Hepatocyte (in vitro differentiated cells): ENCODE measurements around the gene AGBL5. TPM values are rescaled to one million over a fixed set of nuclear protein-coding genes. Genes with fewer than 3 reads are reported as not detected.

Source experiments
- DNase-seq: peaks from one replicate; pipeline ENCODE4 v3.0.0-alpha.2; 2016; ENCODE audit warnings: low spot score
- H2AFZ ChIP-seq: fragments of 200-600 bp; sonication (generic); 2 replicates; pipeline ENCODE4 v1.6.0; 2016; ENCODE audit warnings: antibody characterized with exemption, mild to moderate bottlenecking
- H3K27ac ChIP-seq: fragments of 200-600 bp; sonication (generic); 2 replicates; pipeline ENCODE4 v1.5.1; 2016; ENCODE audit warnings: mild to moderate bottlenecking
- H3K27me3 ChIP-seq: fragments of 200-600 bp; sonication (generic); 2 replicates; pipeline ENCODE4 v1.6.1; 2016
- H3K36me3 ChIP-seq: fragments of 200-600 bp; sonication (generic); replicated peaks from 2 replicates; pipeline ENCODE4 v1.5.1; 2016; ENCODE audit warnings: low read depth; ENCODE audit not compliant: insufficient read depth
- H3K4me1 ChIP-seq: fragments of 200-600 bp; sonication (generic); 2 replicates; pipeline ENCODE4 v1.5.1; 2016; ENCODE audit warnings: mild to moderate bottlenecking, moderate library complexity; ENCODE audit not compliant: insufficient read depth
- H3K4me2 ChIP-seq: fragments of 200-600 bp; sonication (generic); 2 replicates; pipeline ENCODE4 v1.6.0; 2016
- H3K4me3 ChIP-seq: fragments of 200-600 bp; sonication (generic); 2 replicates; pipeline ENCODE4 v1.5.1; 2016; ENCODE audit warnings: mild to moderate bottlenecking
- H3K79me2 ChIP-seq: fragments of 200-600 bp; sonication (generic); 2 replicates; pipeline ENCODE4 v1.6.0; 2017; ENCODE audit warnings: mild to moderate bottlenecking
- H3K9me2 ChIP-seq: fragments of 200-600 bp; sonication (generic); replicated peaks from 2 replicates; pipeline ENCODE4 v1.6.0; 2017; ENCODE audit warnings: mild to moderate bottlenecking; ENCODE audit not compliant: insufficient read depth
- H3K9me3 ChIP-seq: fragments of 200-600 bp; sonication (generic); 2 replicates; pipeline ENCODE4 v1.5.1; 2016; ENCODE audit warnings: low read depth, mild to moderate bottlenecking
- H4K20me1 ChIP-seq: fragments of 200-600 bp; sonication (generic); 2 replicates; pipeline ENCODE4 v1.6.0; 2016; ENCODE audit warnings: mild to moderate bottlenecking; ENCODE audit not compliant: insufficient read depth, poor library complexity, severe bottlenecking
- CTCF ChIP-seq: fragments of 200-600 bp; sonication (generic); IDR thresholded peaks from 2 replicates; pipeline ENCODE4 v1.5.1; 2016; ENCODE audit warnings: antibody characterized with exemption, mild to moderate bottlenecking; ENCODE audit not compliant: poor library complexity
- EZH2 ChIP-seq: fragments of 200-600 bp; sonication (generic); IDR thresholded peaks from 2 replicates; pipeline ENCODE4 v1.6.1; 2016; ENCODE audit warnings: antibody characterized with exemption, mild to moderate bottlenecking, borderline replicate concordance
- EZH2phosphoT487 ChIP-seq: fragments of 200-600 bp; sonication (generic); IDR thresholded peaks from one replicate; pipeline ENCODE4 v1.6.1; 2018; ENCODE audit warnings: antibody characterized with exemption, mild to moderate bottlenecking, low read depth, moderate library complexity; ENCODE audit not compliant: unreplicated experiment, severe bottlenecking
- WGBS: methylation state at CpG from one replicate; pipeline ENCODE4 v1.1.6; 2016; ENCODE audit warnings: low lambda C conversion rate; ENCODE audit errors: missing lambda C conversion rate; 5-methylcytosine and 5-hydroxymethylcytosine counted together
- polyA plus RNA-seq: library from polyadenylated mRNA; unstranded; fragments of >200 nt; fragmentation: Nextera tagmentation; extraction: Ambion mirVana; gene quantifications from 2 replicates; pipeline ENCODE4 v1.2.1, GENCODE V29; 2016
- total RNA-seq: library from RNA; depleted of rRNA; stranded (reverse); fragments of >200 nt; gene quantifications from 2 replicates; pipeline ENCODE4 v1.2.3, GENCODE V29; 2014

The AGBL5 gene
- total and polyA plus RNA-seq, 2 experiments from 2014 or later: 12.9 to 20.2 TPM

- H3K79me2 ChIP-seq: peaks cover 11% of the 10 kb centered on the region
- H3K36me3 ChIP-seq: no peaks in the 10 kb centered on the region
- H3K27ac ChIP-seq: no peak overlapping the region
- WGBS: 81% methylated on average over 6 of the region's 6 CpGs
- H3K9me2 ChIP-seq: no peaks in the 10 kb centered on the region
- DNase-seq: no peak
- no peaks in the 10 kb centered on the region for H3K27me3 ChIP-seq
- H3K9me3 ChIP-seq: no peaks in the 10 kb centered on the region
- TF ChIP-seq EZH2phosphoT487 (no peak), CTCF (no peak), EZH2 (no peak)
- H3K4me1 ChIP-seq: peaks cover 18% of the 10 kb centered on the region
- H4K20me1 ChIP-seq: peaks cover 3% of the 10 kb centered on the region
- no peak overlapping the region for H3K4me3 ChIP-seq
- H3K4me2 ChIP-seq: no peak overlapping the region
- no peak overlapping the region for H2AFZ ChIP-seq
These were observed 33.0 kb downstream of the AGBL5 start for GRCh38 chr2:27084297-27085061.

GRCh38 chr2:27085062-27085672, 33.7 kb downstream of the AGBL5 start:
- Histone ChIP-seq H3K4me2 (peak overlapping the region; percentile 100), H3K79me2 (peaks cover 4% of the 10 kb centered on the region), H3K4me1 (peaks cover 18% of the 10 kb centered on the region), H3K27me3 (no peaks in the 10 kb centered on the region), H3K4me3 (no peak overlapping the region), H3K9me2 (no peaks in the 10 kb centered on the region), H2AFZ (no peak overlapping the region), H3K36me3 (no peaks in the 10 kb centered on the region), H3K27ac (no peak overlapping the region), H4K20me1 (peaks cover 3% of the 10 kb centered on the region), H3K9me3 (no peaks in the 10 kb centered on the region)
- 64% methylated on average over 10 of the region's 10 CpGs for WGBS
- no peak for DNase-seq
- TF ChIP-seq CTCF (no peak), EZH2phosphoT487 (no peak), EZH2 (no peak)

- H2AFZ ChIP-seq: peak overlapping the region; percentile 96
- DNase-seq: peak; percentile 84
These were observed 34.2 kb downstream of the AGBL5 start for GRCh38 chr2:27085673-27086089.

More at GRCh38 chr2:27085673-27086089, 34.2 kb downstream of the AGBL5 start:
- no peaks in the 10 kb centered on the region for H3K9me3 ChIP-seq
- H3K4me2 ChIP-seq: peak overlapping the region; percentile 100
- H3K4me1 ChIP-seq: peaks cover 18% of the 10 kb centered on the region
- no peaks in the 10 kb centered on the region for H3K27me3 ChIP-seq
- peak overlapping the region; percentile 91 for H3K4me3 ChIP-seq
- no peaks in the 10 kb centered on the region for H3K36me3 ChIP-seq
- peak overlapping the region; percentile 96 for H3K27ac ChIP-seq
- WGBS: 6% methylated on average over 33 of the region's 38 CpGs
- H4K20me1 ChIP-seq: peaks cover 3% of the 10 kb centered on the region
- H3K79me2 ChIP-seq: peaks cover 3% of the 10 kb centered on the region
- H3K9me2 ChIP-seq: no peaks in the 10 kb centered on the region
- TF ChIP-seq CTCF: peak; percentile 53
- no peak for TF ChIP-seq EZH2phosphoT487
- TF ChIP-seq EZH2: no peak
